Neural progenitor cell (in vitro differentiated cells): ENCODE measurements around the gene CDRT4.

Source experiments
- EZH2 ChIP-seq: fragments of 200-600 bp; sonication (generic); IDR thresholded peaks from 2 replicates; pipeline ENCODE4 v1.6.1; 2017; ENCODE audit warnings: antibody characterized with exemption, mild to moderate bottlenecking, moderate library complexity
- EZH2phosphoT487 ChIP-seq: fragments of 200-600 bp; sonication (generic); IDR thresholded peaks from 2 replicates; pipeline ENCODE4 v1.6.1; 2017; ENCODE audit warnings: antibody characterized with exemption
- TF ChIP-seq, protein P1 (sequence below): fragments of 200-600 bp; sonication (generic); IDR thresholded peaks from 2 replicates; pipeline ENCODE4 v1.5.1; 2017; ENCODE audit warnings: antibody characterized with exemption, mild to moderate bottlenecking

DNA sequence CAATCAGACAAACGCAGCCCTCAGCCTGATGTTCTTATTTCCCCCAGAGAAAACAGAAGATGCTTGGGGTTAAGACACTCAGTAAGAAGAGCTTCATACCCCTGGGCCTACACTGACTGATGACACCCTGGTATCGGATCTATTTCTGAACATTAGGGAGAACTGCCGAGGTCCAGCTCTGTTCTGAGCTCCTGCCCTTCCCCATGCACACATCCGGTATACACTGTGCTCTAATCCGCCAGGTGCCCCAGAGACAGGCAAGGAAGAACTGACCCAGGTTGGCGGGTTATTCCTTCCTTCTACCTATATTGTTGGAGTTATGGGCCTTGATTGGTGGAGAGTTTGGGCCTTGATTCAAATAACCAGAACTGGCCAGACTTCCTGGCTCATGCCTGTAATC lies 68.0 kb downstream of the CDRT4 start:
- TF ChIP-seq, protein P1, sequence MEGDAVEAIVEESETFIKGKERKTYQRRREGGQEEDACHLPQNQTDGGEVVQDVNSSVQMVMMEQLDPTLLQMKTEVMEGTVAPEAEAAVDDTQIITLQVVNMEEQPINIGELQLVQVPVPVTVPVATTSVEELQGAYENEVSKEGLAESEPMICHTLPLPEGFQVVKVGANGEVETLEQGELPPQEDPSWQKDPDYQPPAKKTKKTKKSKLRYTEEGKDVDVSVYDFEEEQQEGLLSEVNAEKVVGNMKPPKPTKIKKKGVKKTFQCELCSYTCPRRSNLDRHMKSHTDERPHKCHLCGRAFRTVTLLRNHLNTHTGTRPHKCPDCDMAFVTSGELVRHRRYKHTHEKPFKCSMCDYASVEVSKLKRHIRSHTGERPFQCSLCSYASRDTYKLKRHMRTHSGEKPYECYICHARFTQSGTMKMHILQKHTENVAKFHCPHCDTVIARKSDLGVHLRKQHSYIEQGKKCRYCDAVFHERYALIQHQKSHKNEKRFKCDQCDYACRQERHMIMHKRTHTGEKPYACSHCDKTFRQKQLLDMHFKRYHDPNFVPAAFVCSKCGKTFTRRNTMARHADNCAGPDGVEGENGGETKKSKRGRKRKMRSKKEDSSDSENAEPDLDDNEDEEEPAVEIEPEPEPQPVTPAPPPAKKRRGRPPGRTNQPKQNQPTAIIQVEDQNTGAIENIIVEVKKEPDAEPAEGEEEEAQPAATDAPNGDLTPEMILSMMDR, result no peak
- no peak for TF ChIP-seq EZH2
- TF ChIP-seq EZH2phosphoT487, result no peak
